H9 (cell line): ENCODE results near the gene ATXN7. TPM values are rescaled to one million over a fixed set of nuclear protein-coding genes. Genes with fewer than 3 reads are reported as not detected.
A peak's percentile ranks its signal among the peaks of the same experiment; 100 is the strongest.

Source experiments
- DNase-seq: peaks from one replicate; pipeline ENCODE4 v3.0.0-alpha.2; 2017
- H2AFZ ChIP-seq: one replicate; pipeline ENCODE4 v1.6.1; 2013; ENCODE audit warnings: mild to moderate bottlenecking, low read length, control low read depth, moderate library complexity
- H2AK5ac ChIP-seq: 2 replicates; pipeline ENCODE4 v1.6.1; 2013; ENCODE audit warnings: low read length, control low read depth, mixed read lengths; ENCODE audit not compliant: insufficient read length
- H2BK120ac ChIP-seq: one replicate; pipeline ENCODE4 v1.6.1; 2013; ENCODE audit warnings: low read depth, mild to moderate bottlenecking, low read length, control low read depth, inconsistent platforms; ENCODE audit not compliant: poor library complexity, severe bottlenecking
- H2BK12ac ChIP-seq: 2 replicates; pipeline ENCODE4 v1.6.1; 2013; ENCODE audit warnings: low read length, control low read depth, mixed read lengths, low read depth; ENCODE audit not compliant: insufficient read length
- H2BK15ac ChIP-seq: 2 replicates; pipeline ENCODE4 v1.6.1; 2013; ENCODE audit warnings: low read depth, low read length, control low read depth
- H2BK20ac ChIP-seq: one replicate; pipeline ENCODE4 v1.6.1; 2013; ENCODE audit warnings: low read depth, mild to moderate bottlenecking, low read length, control low read depth, inconsistent platforms; ENCODE audit not compliant: poor library complexity, severe bottlenecking
- H2BK5ac ChIP-seq: 2 replicates; pipeline ENCODE4 v1.6.1; 2013; ENCODE audit warnings: low read length, control low read depth, mixed read lengths; ENCODE audit not compliant: insufficient read length
- H3K14ac ChIP-seq: 2 replicates; pipeline ENCODE4 v1.6.1; 2013; ENCODE audit warnings: low read length, control low read depth; ENCODE audit not compliant: insufficient read depth
- H3K18ac ChIP-seq: 2 replicates; pipeline ENCODE4 v1.6.1; 2013; ENCODE audit warnings: low read depth, mild to moderate bottlenecking, mixed read lengths, low read length, control low read depth; ENCODE audit not compliant: insufficient read length
- H3K23ac ChIP-seq: 2 replicates; pipeline ENCODE4 v1.6.1; 2013; ENCODE audit warnings: low read length, control low read depth, mixed read lengths, low read depth; ENCODE audit not compliant: insufficient read length
- H3K23me2 ChIP-seq: 2 replicates; pipeline ENCODE4 v1.6.1; 2013; ENCODE audit warnings: low read depth, mild to moderate bottlenecking, mixed read lengths, low read length, control low read depth; ENCODE audit not compliant: insufficient read length, poor library complexity, severe bottlenecking
- H3K27ac ChIP-seq: 2 replicates; pipeline ENCODE4 v1.5.1; 2013; ENCODE audit warnings: low read length, control low read depth, mixed read lengths, low read depth; ENCODE audit not compliant: insufficient read length
- H3K27me3 ChIP-seq: 2 replicates; pipeline ENCODE4 v1.6.1; 2013; ENCODE audit warnings: low read length, control low read depth, inconsistent platforms; ENCODE audit not compliant: insufficient read depth
- H3K4ac ChIP-seq: 2 replicates; pipeline ENCODE4 v1.6.1; 2013; ENCODE audit warnings: low read depth, mild to moderate bottlenecking, control low read depth, inconsistent platforms, low read length, moderate library complexity
- H3K4me1 ChIP-seq: 2 replicates; pipeline ENCODE4 v1.6.1; 2013; ENCODE audit warnings: low read length, control low read depth, inconsistent platforms; ENCODE audit not compliant: insufficient read depth
- H3K4me2 ChIP-seq: 2 replicates; pipeline ENCODE4 v1.6.1; 2013; ENCODE audit warnings: low read length, control low read depth, mixed read lengths; ENCODE audit not compliant: insufficient read length, insufficient read depth
- H3K56ac ChIP-seq: 2 replicates; pipeline ENCODE4 v1.6.1; 2013; ENCODE audit warnings: low read depth, mild to moderate bottlenecking, mixed read lengths, low read length, control low read depth; ENCODE audit not compliant: insufficient read length
- H3K79me1 ChIP-seq: 2 replicates; pipeline ENCODE4 v1.6.1; 2013; ENCODE audit warnings: low read depth, mild to moderate bottlenecking, moderate library complexity, low read length, control low read depth, inconsistent platforms; ENCODE audit not compliant: insufficient read depth, poor library complexity, severe bottlenecking
- H3K79me2 ChIP-seq: 2 replicates; pipeline ENCODE4 v1.6.1; 2013; ENCODE audit warnings: low read length, control low read depth, inconsistent platforms; ENCODE audit not compliant: insufficient read depth
- H3K9ac ChIP-seq: 2 replicates; pipeline ENCODE4 v1.6.1; 2013; ENCODE audit warnings: low read length, control low read depth, mixed read lengths; ENCODE audit not compliant: insufficient read length; ENCODE audit errors: extremely low read depth
- H3K9me3 ChIP-seq: one replicate; pipeline ENCODE4 v1.6.1; 2013; ENCODE audit warnings: low read depth, low read length, inconsistent platforms; ENCODE audit not compliant: control insufficient read depth
- H3T11ph ChIP-seq: one replicate; pipeline ENCODE4 v1.6.1; 2013; ENCODE audit warnings: mild to moderate bottlenecking, low read length, control low read depth, inconsistent platforms
- H4K20me1 ChIP-seq: one replicate; pipeline ENCODE4 v1.6.1; 2013; ENCODE audit not compliant: control insufficient read depth, insufficient read length, insufficient read depth
- H4K5ac ChIP-seq: 2 replicates; pipeline ENCODE4 v1.6.1; 2013; ENCODE audit warnings: low read depth, mild to moderate bottlenecking, mixed read lengths, low read length, control low read depth; ENCODE audit not compliant: insufficient read length
- H4K8ac ChIP-seq: replicated peaks from 2 replicates; pipeline ENCODE4 v1.6.1; 2013; ENCODE audit warnings: low read length, control low read depth, mixed read lengths, low read depth; ENCODE audit not compliant: insufficient read length
- H4K91ac ChIP-seq: 2 replicates; pipeline ENCODE4 v1.6.1; 2013; ENCODE audit warnings: low read depth, mild to moderate bottlenecking, moderate library complexity, mixed read lengths, low read length, control low read depth; ENCODE audit not compliant: insufficient read length
- H3K27ac Mint-ChIP-seq, 3 experiments: 2 replicates in 2 of 3; 3 replicates in 1 of 3; pipeline ENCODE4 v1.8.0; 2020 to 2021; ENCODE audit warnings: mixed read lengths in 3 of 3, mild to moderate bottlenecking in 1 of 3, moderate library complexity in 1 of 3
- H3K27me3 Mint-ChIP-seq: 2 replicates; pipeline ENCODE4 v1.8.0; 2021; ENCODE audit warnings: low read depth, mild to moderate bottlenecking, moderate library complexity, mixed read lengths
- H3K36me3 Mint-ChIP-seq, 3 experiments: 2 replicates in 2 of 3; 3 replicates in 1 of 3; pipeline ENCODE4 v1.8.0; 2020 to 2021; ENCODE audit warnings: low read depth in 3 of 3, mixed read lengths in 3 of 3; ENCODE audit not compliant: insufficient read depth in 1 of 3
- H3K4me1 Mint-ChIP-seq, 2 experiments: 2 replicates each; pipeline ENCODE4 v1.8.0; 2020; ENCODE audit warnings: mixed read lengths in 2 of 2
- H3K4me3 Mint-ChIP-seq, 2 experiments: 2 replicates in 1 of 2; 3 replicates in 1 of 2; pipeline ENCODE4 v1.8.0; 2020 to 2021; ENCODE audit warnings: mild to moderate bottlenecking in 2 of 2, mixed read lengths in 2 of 2, moderate library complexity in 1 of 2
- H3K9me3 Mint-ChIP-seq, 2 experiments: 2 replicates in 1 of 2; 3 replicates in 1 of 2; pipeline ENCODE4 v1.8.0; 2020; ENCODE audit warnings: mild to moderate bottlenecking in 2 of 2, mixed read lengths in 2 of 2, moderate library complexity in 1 of 2
- CTCF ChIP-seq: fragments of 200-600 bp; sonication (generic); conservative IDR thresholded peaks from 3 replicates; pipeline ENCODE4 v1.8.0; 2021; ENCODE audit warnings: antibody characterized with exemption, mild to moderate bottlenecking
- WGBS: extraction: QIAGEN DNeasy Blood & Tissue Kit; methylation state at CpG from one replicate; pipeline ENCODE4 v1.1.7; 2013; ENCODE audit warnings: missing lambda C conversion rate, low lambda C conversion rate, mixed read lengths; ENCODE audit not compliant: insufficient read length; ENCODE audit errors: extremely low coverage; 5-methylcytosine and 5-hydroxymethylcytosine counted together
- total RNA-seq: library from RNA; stranded (reverse); gene quantifications from 2 replicates; pipeline ENCODE4 v1.2.1, GENCODE V29; 2021

Gene ATXN7
- total RNA-seq, 1 experiment from 2014 or later = 21.5 TPM

- Histone ChIP-seq H3K4me2 (no peak overlapping the region), H3T11ph (no peak overlapping the region), H2BK12ac (no peak overlapping the region), H2BK15ac (no peak overlapping the region), H3K23me2 (no peaks in the 10 kb centered on the region), H3K27ac (no peak overlapping the region), H4K20me1 (no peaks in the 10 kb centered on the region), H4K91ac (no peak overlapping the region), H2BK5ac (no peak overlapping the region), H3K4me1 (no peaks in the 10 kb centered on the region), H3K4ac (no peak overlapping the region), H3K79me1 (peaks cover 2% of the 10 kb centered on the region), H3K79me2 (no peaks in the 10 kb centered on the region), H3K9me3 (no peaks in the 10 kb centered on the region), H3K18ac (no peak overlapping the region), H3K14ac (no peak overlapping the region), H4K8ac (no peak overlapping the region), H3K27me3 (no peaks in the 10 kb centered on the region), H2AK5ac (no peak overlapping the region), H4K5ac (no peak overlapping the region), H3K23ac (no peak overlapping the region), H2BK20ac (no peak overlapping the region), H2AFZ (no peak overlapping the region), H3K9ac (no peak overlapping the region), H2BK120ac (no peak overlapping the region), H3K56ac (no peak overlapping the region)
- Mint-ChIP-seq H3K27me3 (no peaks in the 10 kb centered on the region), H3K4me3 (no peak overlapping the region), H3K36me3 (peaks cover 1 to 18% (median 17%) of the 10 kb centered on the region in 3 experiments; a peak in 6 of 7 replicates), H3K9me3 (no peaks in the 10 kb centered on the region), H3K4me1 (peaks cover 0 to 3% of the 10 kb centered on the region in 2 experiments; a peak in 1 of 4 replicates), H3K27ac (peak overlapping the region in 1 of 3 experiments; percentile 71; a peak in 1 of 7 replicates)
- no peak for DNase-seq
- no peak for TF ChIP-seq CTCF
- WGBS = no CpG with 5 or more reads among the region's 2 CpGs
Measured at GRCh38 chr3:63980019-63980418, 116.4 kb downstream of the ATXN7 start.
